Trophoblast cell (in vitro differentiated cells and primary cell): ENCODE measurements around the gene MORN4. TPM values are rescaled to one million over a fixed set of nuclear protein-coding genes. Genes with fewer than 3 reads are reported as not detected.

Experiments
- DNase-seq, 2 donors: peaks; one replicate each; pipeline ENCODE4 v3.0.0-alpha.2; 2016
- H2AFZ ChIP-seq: 2 replicates; pipeline ENCODE4 v1.6.1; 2013; ENCODE audit warnings: low read length, moderate library complexity, mild to moderate bottlenecking; ENCODE audit not compliant: insufficient read depth, poor library complexity
- H2AK5ac ChIP-seq: 2 replicates; pipeline ENCODE4 v1.6.1; 2013; ENCODE audit warnings: mild to moderate bottlenecking, low read length
- H2BK120ac ChIP-seq: 2 replicates; pipeline ENCODE4 v1.6.1; 2013; ENCODE audit warnings: low read length, mild to moderate bottlenecking, moderate library complexity; ENCODE audit not compliant: insufficient read depth, poor library complexity
- H2BK12ac ChIP-seq: 2 replicates; pipeline ENCODE4 v1.6.1; 2013; ENCODE audit warnings: mild to moderate bottlenecking, low read length, moderate library complexity
- H2BK5ac ChIP-seq: 2 replicates; pipeline ENCODE4 v1.6.1; 2013; ENCODE audit warnings: low read length, low read depth, moderate library complexity, mild to moderate bottlenecking; ENCODE audit not compliant: poor library complexity
- H3K14ac ChIP-seq: 2 replicates; pipeline ENCODE4 v1.6.1; 2013; ENCODE audit warnings: mild to moderate bottlenecking, low read length
- H3K18ac ChIP-seq: 2 replicates; pipeline ENCODE4 v1.6.1; 2013; ENCODE audit warnings: mild to moderate bottlenecking, low read length
- H3K23ac ChIP-seq: 2 replicates; pipeline ENCODE4 v1.6.1; 2013; ENCODE audit warnings: low read length
- H3K27ac ChIP-seq: 2 replicates; pipeline ENCODE4 v1.5.1; 2013; ENCODE audit warnings: low read depth, mild to moderate bottlenecking, inconsistent platforms, low read length, moderate library complexity
- H3K27me3 ChIP-seq: 2 replicates; pipeline ENCODE4 v1.6.1; 2013; ENCODE audit warnings: inconsistent platforms, mild to moderate bottlenecking, low read length, moderate library complexity; ENCODE audit not compliant: insufficient read depth
- H3K36me3 ChIP-seq, 2 experiments: 1 replicate in 1 of 2; 2 replicates in 1 of 2; pipeline ENCODE4 v1.6.1; 2013; ENCODE audit warnings: low read length in 2 of 2, mild to moderate bottlenecking in 2 of 2, moderate library complexity in 1 of 2; ENCODE audit not compliant: insufficient read depth in 2 of 2, control insufficient read depth in 1 of 2
- H3K4ac ChIP-seq: 2 replicates; pipeline ENCODE4 v1.6.1; 2013; ENCODE audit warnings: low read depth, mild to moderate bottlenecking, low read length, moderate library complexity
- H3K4me1 ChIP-seq, 2 experiments: 1 replicate in 1 of 2; 2 replicates in 1 of 2; pipeline ENCODE4 v1.6.1; 2013; ENCODE audit warnings: low read length in 2 of 2, mild to moderate bottlenecking in 2 of 2, moderate library complexity in 1 of 2; ENCODE audit not compliant: insufficient read depth in 2 of 2, control insufficient read depth in 1 of 2
- H3K4me2 ChIP-seq: 2 replicates; pipeline ENCODE4 v1.6.1; 2013; ENCODE audit warnings: inconsistent platforms, mild to moderate bottlenecking, low read length, moderate library complexity
- H3K4me3 ChIP-seq: 2 replicates; pipeline ENCODE4 v1.5.1; 2013; ENCODE audit warnings: mild to moderate bottlenecking, low read depth, low read length, inconsistent platforms
- H3K79me1 ChIP-seq: one replicate; pipeline ENCODE4 v1.6.1; 2013; ENCODE audit warnings: low read length
- H3K79me2 ChIP-seq: 2 replicates; pipeline ENCODE4 v1.6.1; 2013; ENCODE audit warnings: low read length, mild to moderate bottlenecking; ENCODE audit not compliant: control insufficient read depth, insufficient read depth, poor library complexity
- H3K9ac ChIP-seq: 2 replicates; pipeline ENCODE4 v1.6.1; 2013; ENCODE audit warnings: mild to moderate bottlenecking, low read length
- H3K9me3 ChIP-seq: 2 replicates; pipeline ENCODE4 v1.6.1; 2013; ENCODE audit warnings: low read depth, mild to moderate bottlenecking, control low read depth, inconsistent platforms, low read length; ENCODE audit not compliant: insufficient read depth
- H4K12ac ChIP-seq: 2 replicates; pipeline ENCODE4 v1.6.1; 2013; ENCODE audit warnings: low read depth, mild to moderate bottlenecking, low read length, moderate library complexity
- H4K8ac ChIP-seq: 2 replicates; pipeline ENCODE4 v1.6.1; 2013; ENCODE audit warnings: low read depth, mild to moderate bottlenecking, low read length, moderate library complexity
- H4K91ac ChIP-seq: one replicate; pipeline ENCODE4 v1.6.1; 2013; ENCODE audit warnings: low read depth, mild to moderate bottlenecking, low read length, moderate library complexity
- WGBS: extraction: QIAGEN DNeasy Blood & Tissue Kit; methylation state at CpG from one replicate; pipeline ENCODE4 v1.1.7; 2013; ENCODE audit warnings: missing lambda C conversion rate; ENCODE audit not compliant: insufficient read length, insufficient coverage; ENCODE audit errors: extremely low coverage; 5-methylcytosine and 5-hydroxymethylcytosine counted together
- polyA plus RNA-seq: library from polyadenylated mRNA; stranded (reverse); fragments of 200-250 nt; gene quantifications from 2 replicates; pipeline ENCODE4 v1.2.3, GENCODE V29; 2013

Gene MORN4
- 4.4 and 4.7 TPM in 2 replicates for polyA plus RNA-seq

GRCh38 chr10:97632949-97633884 lies at the start of gene MORN4:
TSS of gene MORN4 (minus strand) at chr10:97633500. CDS start at chr10:97619653, 13,847 bp downstream.
- no peak within 1 kb of the TSS for H2AK5ac ChIP-seq
- peak within 1 kb of the TSS; percentile 73 for H3K18ac ChIP-seq
- H3K23ac ChIP-seq: no peak within 1 kb of the TSS
- peak within 1 kb of the TSS; percentile 89 for H3K4me2 ChIP-seq
- H3K4me3 ChIP-seq: peak within 1 kb of the TSS; percentile 86
- H2BK120ac ChIP-seq: peak within 1 kb of the TSS; percentile 46
- H3K79me2 ChIP-seq: peaks cover 2% of the 10 kb centered on the region
- peak within 1 kb of the TSS; percentile 30 for H3K9ac ChIP-seq
- no peak within 1 kb of the TSS for H2BK5ac ChIP-seq
- no peaks in the 10 kb centered on the region for H3K27me3 ChIP-seq
- peak within 1 kb of the TSS; percentile 93 for H4K8ac ChIP-seq
- no CpG with 5 or more reads among the region's 62 CpGs for WGBS
- H3K4ac ChIP-seq: peak within 1 kb of the TSS; percentile 35
- no peaks in the 10 kb centered on the region for H3K9me3 ChIP-seq
- peak within 1 kb of the TSS; percentile 80 for H2AFZ ChIP-seq
- peaks cover 3 to 6% of the 10 kb centered on the region in 2 experiments for H3K4me1 ChIP-seq
- no peak within 1 kb of the TSS for H2BK12ac ChIP-seq
- peak; percentile 88 to 98 for DNase-seq
- peak within 1 kb of the TSS; percentile 75 for H4K91ac ChIP-seq
- peak within 1 kb of the TSS; percentile 21 for H3K14ac ChIP-seq
- peak within 1 kb of the TSS; percentile 78 for H4K12ac ChIP-seq
- no peaks in the 10 kb centered on the region for H3K36me3 ChIP-seq
- peaks cover 1% of the 10 kb centered on the region for H3K79me1 ChIP-seq
- H3K27ac ChIP-seq: no peak within 1 kb of the TSS

GRCh38 chr10:97682042-97682441 lies 48.7 kb upstream of the MORN4 start:
- DNase-seq: no peak
- H3K4me2 ChIP-seq: no peak overlapping the region
- no peak overlapping the region for H3K23ac ChIP-seq
- no peak overlapping the region for H2AK5ac ChIP-seq
- peaks cover 7% of the 10 kb centered on the region for H3K79me1 ChIP-seq
- H3K4ac ChIP-seq: no peak overlapping the region
- no peak overlapping the region for H4K91ac ChIP-seq
- H3K4me3 ChIP-seq: no peak overlapping the region
- peaks cover 12 to 13% of the 10 kb centered on the region in 2 experiments for H3K4me1 ChIP-seq
- no peak overlapping the region for H2BK12ac ChIP-seq
- no peak overlapping the region for H2BK5ac ChIP-seq
- H3K9me3 ChIP-seq: no peaks in the 10 kb centered on the region
- no peak overlapping the region for H4K12ac ChIP-seq
- no peak overlapping the region for H4K8ac ChIP-seq
- H3K14ac ChIP-seq: no peak overlapping the region
- H3K79me2 ChIP-seq: peaks cover 5% of the 10 kb centered on the region
- H3K18ac ChIP-seq: no peak overlapping the region
- no peak overlapping the region for H3K9ac ChIP-seq
- H2AFZ ChIP-seq: no peak overlapping the region
- H2BK120ac ChIP-seq: no peak overlapping the region
- H3K27ac ChIP-seq: no peak overlapping the region
- peaks cover 11 to 14% of the 10 kb centered on the region in 2 experiments for H3K36me3 ChIP-seq
- H3K27me3 ChIP-seq: no peaks in the 10 kb centered on the region
- WGBS: no CpG with 5 or more reads among the region's 4 CpGs

GRCh38 chr10:97679594-97679993 lies 46.3 kb upstream of the MORN4 start:
- H3K4me2 ChIP-seq: no peak overlapping the region
- H3K9me3 ChIP-seq: no peaks in the 10 kb centered on the region
- no peak overlapping the region for H4K8ac ChIP-seq
- no peak overlapping the region for H2BK5ac ChIP-seq
- WGBS: no CpG with 5 or more reads among the region's 16 CpGs
- no peak overlapping the region for H2AFZ ChIP-seq
- H4K12ac ChIP-seq: no peak overlapping the region
- peaks cover 2% of the 10 kb centered on the region for H3K79me2 ChIP-seq
- no peak overlapping the region for H3K18ac ChIP-seq
- no peak overlapping the region for H3K4ac ChIP-seq
- H3K9ac ChIP-seq: no peak overlapping the region
- no peak overlapping the region for H3K27ac ChIP-seq
- H3K23ac ChIP-seq: no peak overlapping the region
- H3K4me1 ChIP-seq: peaks cover 9% of the 10 kb centered on the region in 2 experiments
- H2AK5ac ChIP-seq: no peak overlapping the region
- no peak overlapping the region for H4K91ac ChIP-seq
- H3K27me3 ChIP-seq: no peaks in the 10 kb centered on the region
- H3K79me1 ChIP-seq: no peaks in the 10 kb centered on the region
- H3K36me3 ChIP-seq: peaks cover 23 to 28% of the 10 kb centered on the region in 2 experiments
- no peak overlapping the region for H3K4me3 ChIP-seq
- no peak overlapping the region for H2BK12ac ChIP-seq
- DNase-seq: no peak
- no peak overlapping the region for H2BK120ac ChIP-seq
- no peak overlapping the region for H3K14ac ChIP-seq

GRCh38 chr10:97676770-97677581 lies 43.7 kb upstream of the MORN4 start:
- Histone ChIP-seq H2BK120ac (no peak overlapping the region), H3K4ac (no peak overlapping the region)
- peak; percentile 31 to 68 for DNase-seq

More at GRCh38 chr10:97676770-97677581, 43.7 kb upstream of the MORN4 start:
- Histone ChIP-seq H3K79me1 (no peaks in the 10 kb centered on the region), H2AK5ac (no peak overlapping the region), H2BK5ac (no peak overlapping the region), H3K27ac (no peak overlapping the region), H3K9ac (no peak overlapping the region), H3K9me3 (no peaks in the 10 kb centered on the region), H3K18ac (no peak overlapping the region), H4K12ac (no peak overlapping the region), H2BK12ac (no peak overlapping the region), H3K4me1 (no peaks in the 10 kb centered on the region), H4K91ac (no peak overlapping the region), H4K8ac (no peak overlapping the region), H3K4me2 (no peak overlapping the region), H3K27me3 (no peaks in the 10 kb centered on the region), H3K36me3 (peaks cover 36 to 41% of the 10 kb centered on the region in 2 experiments), H3K23ac (no peak overlapping the region), H3K14ac (no peak overlapping the region), H3K79me2 (peaks cover 2% of the 10 kb centered on the region), H3K4me3 (no peak overlapping the region), H2AFZ (no peak overlapping the region)
- WGBS: no CpG with 5 or more reads among the region's 2 CpGs
